SK-N-SH (cell line): ENCODE measurements around the gene SULT6B1. TPM values are rescaled to one million over a fixed set of nuclear protein-coding genes. Genes with fewer than 3 reads are reported as not detected.

Source experiments
- CTCF ChIA-PET: fragments of 300-600, 350-600 bp; formaldehyde crosslinking; extraction: SDS; loops from one replicate; lab custom pipeline; 2021; lab: Yijun Ruan, JAX
- POLR2A ChIA-PET: fragments of 350-600 bp; sonication (Branson Sonifier 250); formaldehyde crosslinking; extraction: SDS; loops from one replicate; lab custom pipeline; 2020; ENCODE audit warnings: antibody characterized with exemption, inconsistent platforms; lab: Yijun Ruan, JAX
- DNase-seq: peaks from one replicate; pipeline ENCODE4 v3.0.0; 2012
- H2AFZ ChIP-seq: fragments of 200-600 bp; sonication (generic); 2 replicates; pipeline ENCODE4 v1.8.1; 2016; ENCODE audit warnings: antibody characterized with exemption, mild to moderate bottlenecking, low read depth
- H3F3A ChIP-seq: fragments of 200-600 bp; sonication (generic); replicated peaks from 2 replicates; pipeline ENCODE3; 2016; ENCODE audit warnings: antibody characterized with exemption, mild to moderate bottlenecking; ENCODE audit not compliant: insufficient read depth
- H3K27ac ChIP-seq, 2 experiments: fragments of 200-500 bp in 1 of 2; fragments of 200-600 bp in 1 of 2; sonication (Bioruptor generic) in 1 of 2; sonication (generic), shearing (Covaris generic) in 1 of 2; 2 replicates each; pipeline versions ENCODE4 v1.5.1 to v1.6.1; 2014 to 2016; ENCODE audit warnings: low read depth in 2 of 2, inconsistent platforms in 1 of 2, low read length in 1 of 2, mild to moderate bottlenecking in 1 of 2, mixed read lengths in 1 of 2
- H3K27me3 ChIP-seq: fragments of 200-600 bp; sonication (generic), shearing (Covaris generic); 2 replicates; pipeline ENCODE4 v1.6.1; 2016; ENCODE audit warnings: mixed run types; ENCODE audit not compliant: insufficient read depth
- H3K36me3 ChIP-seq, 2 experiments: fragments of 200-500 bp in 1 of 2; fragments of 200-600 bp in 1 of 2; sonication (Bioruptor generic) in 1 of 2; sonication (generic) in 1 of 2; replicated peaks in 1 of 2; 2 replicates each; pipeline versions ENCODE3 to v1.5.1; 2014 to 2016; ENCODE audit warnings: low read length in 1 of 2, mild to moderate bottlenecking in 1 of 2; ENCODE audit not compliant: insufficient read depth in 2 of 2, control insufficient read depth in 1 of 2
- H3K4me1 ChIP-seq, 2 experiments: fragments of 200-500 bp in 1 of 2; fragments of 200-600 bp in 1 of 2; sonication (Bioruptor generic) in 1 of 2; sonication (generic), shearing (Covaris generic) in 1 of 2; 2 replicates each; pipeline versions ENCODE4 v1.5.1 to v1.6.1; 2014 to 2016; ENCODE audit warnings: low read depth in 1 of 2, low read length in 1 of 2, mixed run types in 1 of 2; ENCODE audit not compliant: insufficient read depth in 2 of 2, control insufficient read depth in 1 of 2
- H3K4me2 ChIP-seq: fragments of 200-600 bp; sonication (generic), shearing (Covaris generic); 2 replicates; pipeline ENCODE4 v1.6.1; 2017; ENCODE audit warnings: mixed run types
- H3K4me3 ChIP-seq, 2 experiments: fragments of 200-500 bp in 1 of 2; fragments of 200-600 bp in 1 of 2; sonication (Bioruptor generic) in 1 of 2; sonication (generic), shearing (Covaris generic) in 1 of 2; 2 replicates each; pipeline versions ENCODE4 v1.5.1 to v1.8.1; 2014 to 2016; ENCODE audit warnings: low read depth in 2 of 2, inconsistent platforms in 1 of 2, low read length in 1 of 2, mild to moderate bottlenecking in 1 of 2, mixed read lengths in 1 of 2, moderate library complexity in 1 of 2
- H3K79me2 ChIP-seq: fragments of 200-600 bp; sonication (generic); 2 replicates; pipeline ENCODE4 v1.8.1; 2017; ENCODE audit warnings: mild to moderate bottlenecking; ENCODE audit not compliant: insufficient read depth
- H3K9ac ChIP-seq: fragments of 200-600 bp; sonication (generic); 2 replicates; pipeline ENCODE4 v1.6.1; 2017; ENCODE audit warnings: mixed run types
- H3K9me2 ChIP-seq: fragments of 200-600 bp; sonication (generic); 2 replicates; pipeline ENCODE4 v1.6.1; 2017; ENCODE audit warnings: mixed run types
- H3K9me3 ChIP-seq: fragments of 200-600 bp; sonication (generic); 2 replicates; pipeline ENCODE4 v1.6.1; 2017; ENCODE audit warnings: mixed run types, mild to moderate bottlenecking, moderate library complexity
- H4K20me1 ChIP-seq: fragments of 200-600 bp; sonication (generic); 2 replicates; pipeline ENCODE4 v1.6.1; 2017; ENCODE audit warnings: mild to moderate bottlenecking, mixed run types; ENCODE audit not compliant: insufficient read depth
- ELF1 ChIP-seq: IDR thresholded peaks from 2 replicates; pipeline ENCODE4 v1.4.0; 2012
- EP300 ChIP-seq, 2 experiments: IDR thresholded peaks; 2 replicates each; pipeline versions ENCODE4 v1.4.0 to v1.6.1; 2012; ENCODE audit warnings: borderline replicate concordance in 1 of 2, low read depth in 1 of 2, low read length in 1 of 2
- EZH2phosphoT487 ChIP-seq: fragments of 200-600 bp; sonication (generic); IDR thresholded peaks from 2 replicates; pipeline ENCODE4 v1.6.1; 2017; ENCODE audit warnings: low read depth, mixed run types, mild to moderate bottlenecking, antibody characterized with exemption, moderate library complexity, borderline replicate concordance
- FOXJ3 ChIP-seq: sonication (generic); formaldehyde crosslinking; IDR thresholded peaks from 2 replicates; pipeline ENCODE4 v1.5.1; 2020; ENCODE audit warnings: mild to moderate bottlenecking, missing genetic modification reagents
- FOXM1 ChIP-seq: IDR thresholded peaks from 2 replicates; pipeline ENCODE4 v1.4.0; 2012; ENCODE audit warnings: low read depth, mild to moderate bottlenecking
- GABPA ChIP-seq: IDR thresholded peaks from 2 replicates; pipeline ENCODE4 v1.4.0; 2012; ENCODE audit warnings: low read depth, mild to moderate bottlenecking
- GATA2 ChIP-seq: sonication (generic); formaldehyde crosslinking; IDR thresholded peaks from 2 replicates; pipeline ENCODE4 v1.5.0; 2020; ENCODE audit warnings: mild to moderate bottlenecking, missing genetic modification reagents
- JUND ChIP-seq: IDR thresholded peaks from 2 replicates; pipeline ENCODE4 v1.4.0; 2012
- POLR2AphosphoS5 ChIP-seq: IDR thresholded peaks from 2 replicates; pipeline ENCODE4 v1.6.1; 2012; ENCODE audit warnings: low read depth, low read length
- RAD21 ChIP-seq: IDR thresholded peaks from 2 replicates; pipeline ENCODE4 v1.6.1; 2012; ENCODE audit warnings: mild to moderate bottlenecking, low read length
- RCOR1 ChIP-seq: fragments of 150-350 bp; IDR thresholded peaks from 2 replicates; pipeline ENCODE4 v1.6.1; 2017; ENCODE audit warnings: antibody characterized with exemption, low read length
- RFX5 ChIP-seq: IDR thresholded peaks from 2 replicates; pipeline ENCODE4 v1.6.1; 2012; ENCODE audit warnings: mild to moderate bottlenecking, improper control_type of control experiment, low read length
- SIN3A ChIP-seq: IDR thresholded peaks from 2 replicates; pipeline ENCODE4 v1.6.1; 2012; ENCODE audit warnings: low read depth, mild to moderate bottlenecking, low read length, moderate library complexity, borderline replicate concordance
- SMC3 ChIP-seq: IDR thresholded peaks from 2 replicates; pipeline ENCODE4 v1.6.1; 2012; ENCODE audit warnings: low read depth, low read length, improper control_type of control experiment
- TAF1 ChIP-seq: IDR thresholded peaks from 2 replicates; pipeline ENCODE4 v1.6.1; 2012; ENCODE audit warnings: low read depth, mild to moderate bottlenecking, low read length, moderate library complexity, borderline replicate concordance
- TCF12 ChIP-seq: IDR thresholded peaks from 2 replicates; pipeline ENCODE4 v1.4.0; 2012
- TEAD4 ChIP-seq: IDR thresholded peaks from 2 replicates; pipeline ENCODE4 v1.4.0; 2012; ENCODE audit warnings: mild to moderate bottlenecking, borderline replicate concordance; ENCODE audit not compliant: insufficient read depth
- WGBS: methylation state at CpG from one replicate; pipeline ENCODE4 v1.1.6; 2017; ENCODE audit warnings: low lambda C conversion rate; 5-methylcytosine and 5-hydroxymethylcytosine counted together
- polyA plus RNA-seq, 3 experiments: library from polyadenylated mRNA; depleted of rRNA; stranded (reverse); fragments of >200 nt; gene quantifications; 2 replicates each; pipeline ENCODE4 v1.2.3, GENCODE V29; 2012
- TF ChIP-seq, protein P1 (sequence below): IDR thresholded peaks from 2 replicates; pipeline ENCODE4 v1.6.1; 2012; ENCODE audit warnings: mild to moderate bottlenecking, low read depth, low read length, moderate library complexity
- TF ChIP-seq, protein P2 (sequence below): IDR thresholded peaks from 2 replicates; pipeline ENCODE4 v1.4.0; 2012; ENCODE audit warnings: low read depth, borderline replicate concordance
- TF ChIP-seq, protein P3 (sequence below): IDR thresholded peaks from 2 replicates; pipeline ENCODE4; 2012
- TF ChIP-seq, protein P4 (sequence below): fragments of 150-350 bp; IDR thresholded peaks from 2 replicates; pipeline ENCODE4 v1.6.1; 2016; ENCODE audit warnings: mild to moderate bottlenecking, low read depth, low read length

Gene SULT6B1
- polyA plus RNA-seq, 1 of the 3 experiments (the other 2 are of a cell fraction) = not detected

DNA sequence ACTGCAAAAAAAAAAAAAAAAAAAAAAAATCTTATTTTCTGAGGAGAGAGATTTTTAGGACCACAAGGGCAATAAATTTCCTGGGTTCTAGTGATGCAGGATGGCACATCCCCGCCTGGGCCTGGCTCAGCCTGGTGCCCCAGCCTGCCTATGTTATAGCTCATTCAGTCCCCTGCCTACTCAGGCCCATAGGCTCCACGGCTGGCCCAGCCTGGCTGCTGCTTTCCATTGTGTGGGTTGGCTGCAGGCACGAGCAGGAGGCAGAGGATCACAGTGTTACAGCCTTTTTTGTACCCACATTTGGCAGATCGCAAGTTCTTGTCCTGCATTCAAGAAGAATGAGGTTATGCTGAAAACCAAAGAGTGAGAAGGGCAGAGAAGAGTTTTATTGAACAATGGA is 2.8 kb upstream of the SULT6B1 start:
- Histone ChIP-seq H3K4me1 (peaks cover 0 to 5% of the 10 kb centered on the region in 2 experiments; a peak in 2 of 4 replicates), H3K36me3 (no peaks in the 10 kb centered on the region), H3K79me2 (no peaks in the 10 kb centered on the region), H3K4me3 (no peak overlapping the region), H3K9ac (no peak overlapping the region), H4K20me1 (no peaks in the 10 kb centered on the region), H3K9me3 (no peaks in the 10 kb centered on the region), H2AFZ (no peak overlapping the region), H3F3A (no peaks in the 10 kb centered on the region), H3K4me2 (no peak overlapping the region), H3K27ac (no peak overlapping the region), H3K9me2 (no peaks in the 10 kb centered on the region), H3K27me3 (no peaks in the 10 kb centered on the region)
- TF ChIP-seq, protein P1, sequence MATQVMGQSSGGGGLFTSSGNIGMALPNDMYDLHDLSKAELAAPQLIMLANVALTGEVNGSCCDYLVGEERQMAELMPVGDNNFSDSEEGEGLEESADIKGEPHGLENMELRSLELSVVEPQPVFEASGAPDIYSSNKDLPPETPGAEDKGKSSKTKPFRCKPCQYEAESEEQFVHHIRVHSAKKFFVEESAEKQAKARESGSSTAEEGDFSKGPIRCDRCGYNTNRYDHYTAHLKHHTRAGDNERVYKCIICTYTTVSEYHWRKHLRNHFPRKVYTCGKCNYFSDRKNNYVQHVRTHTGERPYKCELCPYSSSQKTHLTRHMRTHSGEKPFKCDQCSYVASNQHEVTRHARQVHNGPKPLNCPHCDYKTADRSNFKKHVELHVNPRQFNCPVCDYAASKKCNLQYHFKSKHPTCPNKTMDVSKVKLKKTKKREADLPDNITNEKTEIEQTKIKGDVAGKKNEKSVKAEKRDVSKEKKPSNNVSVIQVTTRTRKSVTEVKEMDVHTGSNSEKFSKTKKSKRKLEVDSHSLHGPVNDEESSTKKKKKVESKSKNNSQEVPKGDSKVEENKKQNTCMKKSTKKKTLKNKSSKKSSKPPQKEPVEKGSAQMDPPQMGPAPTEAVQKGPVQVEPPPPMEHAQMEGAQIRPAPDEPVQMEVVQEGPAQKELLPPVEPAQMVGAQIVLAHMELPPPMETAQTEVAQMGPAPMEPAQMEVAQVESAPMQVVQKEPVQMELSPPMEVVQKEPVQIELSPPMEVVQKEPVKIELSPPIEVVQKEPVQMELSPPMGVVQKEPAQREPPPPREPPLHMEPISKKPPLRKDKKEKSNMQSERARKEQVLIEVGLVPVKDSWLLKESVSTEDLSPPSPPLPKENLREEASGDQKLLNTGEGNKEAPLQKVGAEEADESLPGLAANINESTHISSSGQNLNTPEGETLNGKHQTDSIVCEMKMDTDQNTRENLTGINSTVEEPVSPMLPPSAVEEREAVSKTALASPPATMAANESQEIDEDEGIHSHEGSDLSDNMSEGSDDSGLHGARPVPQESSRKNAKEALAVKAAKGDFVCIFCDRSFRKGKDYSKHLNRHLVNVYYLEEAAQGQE = no peak
- no peak for TF ChIP-seq TCF12
- no peak for TF ChIP-seq GABPA
- POLR2A ChIA-PET = no interaction called here
- 82% methylated on average over 4 of the region's 4 CpGs for WGBS
- no peak for DNase-seq
- CTCF ChIA-PET = interaction anchor here (0.8 to 1.6 kb wide), 4 partner anchors 11 to 96 kb away, joined by 3 to 8 read pairs (median 3); no protein-coding TSS in a partner anchor

DNA sequence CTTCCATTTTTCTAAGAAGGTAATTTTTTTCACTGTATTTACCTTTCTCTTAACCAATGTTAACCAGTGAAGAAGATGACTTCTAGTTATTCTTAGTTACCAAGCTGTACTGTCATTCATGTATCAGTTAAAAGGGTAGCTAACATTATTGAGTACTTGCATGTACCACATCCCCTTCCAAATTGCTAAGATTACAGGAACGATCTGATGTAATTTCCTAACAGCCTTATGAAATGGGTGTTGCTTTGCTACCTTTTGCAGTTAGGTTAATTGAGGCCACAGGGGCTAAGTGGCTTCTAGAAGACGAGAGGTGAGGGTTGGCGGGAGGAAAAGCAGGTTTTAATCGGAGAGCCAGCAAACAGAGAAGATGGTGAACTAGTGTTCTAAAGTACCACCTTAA is 1.8 kb upstream of the SULT6B1 start:
- Histone ChIP-seq H4K20me1 (no peaks in the 10 kb centered on the region), H3K9ac (no peak overlapping the region), H3F3A (no peaks in the 10 kb centered on the region), H3K9me2 (no peaks in the 10 kb centered on the region), H3K27ac (peak overlapping the region in 1 of 2 experiments; percentile 38; a peak in 2 of 4 replicates), H3K27me3 (no peaks in the 10 kb centered on the region), H3K4me1 (peaks cover 0 to 5% of the 10 kb centered on the region in 2 experiments; a peak in 1 of 4 replicates), H3K79me2 (no peaks in the 10 kb centered on the region), H3K9me3 (no peaks in the 10 kb centered on the region), H3K36me3 (no peaks in the 10 kb centered on the region), H3K4me3 (no peak overlapping the region), H3K4me2 (no peak overlapping the region), H2AFZ (peak overlapping the region; percentile 49)
- ChIA-PET CTCF (interaction anchor here (0.5 to 1.6 kb wide), 5 partner anchors 9 to 642 kb away, joined by 3 to 8 read pairs (median 3); no protein-coding TSS in a partner anchor), POLR2A (no interaction called here)
- no peak for DNase-seq
- TF ChIP-seq ELF1 = no peak
- no peak for TF ChIP-seq RFX5
- TF ChIP-seq GATA2 = no peak
- TF ChIP-seq, protein P2, sequence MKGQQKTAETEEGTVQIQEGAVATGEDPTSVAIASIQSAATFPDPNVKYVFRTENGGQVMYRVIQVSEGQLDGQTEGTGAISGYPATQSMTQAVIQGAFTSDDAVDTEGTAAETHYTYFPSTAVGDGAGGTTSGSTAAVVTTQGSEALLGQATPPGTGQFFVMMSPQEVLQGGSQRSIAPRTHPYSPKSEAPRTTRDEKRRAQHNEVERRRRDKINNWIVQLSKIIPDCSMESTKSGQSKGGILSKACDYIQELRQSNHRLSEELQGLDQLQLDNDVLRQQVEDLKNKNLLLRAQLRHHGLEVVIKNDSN = no peak
- TF ChIP-seq TEAD4 = no peak
- no peak for TF ChIP-seq RAD21
- TF ChIP-seq, protein P3, sequence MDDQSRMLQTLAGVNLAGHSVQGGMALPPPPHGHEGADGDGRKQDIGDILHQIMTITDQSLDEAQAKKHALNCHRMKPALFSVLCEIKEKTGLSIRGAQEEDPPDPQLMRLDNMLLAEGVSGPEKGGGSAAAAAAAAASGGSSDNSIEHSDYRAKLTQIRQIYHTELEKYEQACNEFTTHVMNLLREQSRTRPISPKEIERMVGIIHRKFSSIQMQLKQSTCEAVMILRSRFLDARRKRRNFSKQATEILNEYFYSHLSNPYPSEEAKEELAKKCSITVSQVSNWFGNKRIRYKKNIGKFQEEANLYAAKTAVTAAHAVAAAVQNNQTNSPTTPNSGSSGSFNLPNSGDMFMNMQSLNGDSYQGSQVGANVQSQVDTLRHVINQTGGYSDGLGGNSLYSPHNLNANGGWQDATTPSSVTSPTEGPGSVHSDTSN = no peak
- TF ChIP-seq FOXM1 = no peak
- TF ChIP-seq POLR2AphosphoS5 = no peak
- no peak for TF ChIP-seq RCOR1
- TF ChIP-seq GABPA = no peak
- TF ChIP-seq EZH2phosphoT487 = no peak
- TF ChIP-seq TAF1 = no peak
- TF ChIP-seq, protein P4, sequence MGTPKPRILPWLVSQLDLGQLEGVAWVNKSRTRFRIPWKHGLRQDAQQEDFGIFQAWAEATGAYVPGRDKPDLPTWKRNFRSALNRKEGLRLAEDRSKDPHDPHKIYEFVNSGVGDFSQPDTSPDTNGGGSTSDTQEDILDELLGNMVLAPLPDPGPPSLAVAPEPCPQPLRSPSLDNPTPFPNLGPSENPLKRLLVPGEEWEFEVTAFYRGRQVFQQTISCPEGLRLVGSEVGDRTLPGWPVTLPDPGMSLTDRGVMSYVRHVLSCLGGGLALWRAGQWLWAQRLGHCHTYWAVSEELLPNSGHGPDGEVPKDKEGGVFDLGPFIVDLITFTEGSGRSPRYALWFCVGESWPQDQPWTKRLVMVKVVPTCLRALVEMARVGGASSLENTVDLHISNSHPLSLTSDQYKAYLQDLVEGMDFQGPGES = no peak
- TF ChIP-seq FOXJ3 (CRISPR knock-in tag) = no peak
- TF ChIP-seq SMC3 = no peak
- TF ChIP-seq JUND = no peak
- no peak for TF ChIP-seq EP300 (IDR thresholded peaks at IDR 0.05; ENCODE audit: borderline replicate concordance in 1 of 2, low read depth in 1 of 2, low read length in 1 of 2)
- TF ChIP-seq SIN3A = no peak
- WGBS = 85% methylated on average over 4 of the region's 4 CpGs
